Caco-2 (cell line): ENCODE measurements around the gene FNDC3A. TPM values are rescaled to one million over a fixed set of nuclear protein-coding genes. Genes with fewer than 3 reads are reported as not detected.

Experiments used
- BruUV-seq: library from RNA; stranded (reverse); fragments of 400-500 nt; replicated peaks from 2 replicates; lab custom pipeline; 2021; lab: Mats Ljungman, UMichigan
- CTCF ChIA-PET: fragments of 300-600 bp; sonication (Branson Sonifier 250); formaldehyde crosslinking; loops from one replicate; lab custom pipeline; 2022; ENCODE audit warnings: antibody characterized with exemption; lab: Charles Lee
- POLR2A ChIA-PET: fragments of 300-600 bp; sonication (Branson Sonifier 250); formaldehyde crosslinking; loops from one replicate; lab custom pipeline; 2022; ENCODE audit warnings: antibody characterized with exemption; lab: Charles Lee
- DNase-seq, 2 experiments: peaks; one replicate each; pipeline versions ENCODE4 v3.0.0 to v3.0.0-alpha.2; 2020 to 2022
- H3K27me3 ChIP-seq: replicated peaks from 2 replicates; pipeline ENCODE4 v1.6.0; 2011; ENCODE audit warnings: low read length; ENCODE audit not compliant: control insufficient read depth, insufficient read depth
- H3K36me3 ChIP-seq: 2 replicates; pipeline ENCODE4 v1.5.1; 2011; ENCODE audit warnings: low read length; ENCODE audit not compliant: control insufficient read depth, insufficient read depth
- H3K4me1 ChIP-seq: fragments of 250-450 bp; sonication (Bioruptor Pico); 2 replicates; pipeline ENCODE4 v1.5.1; 2020; ENCODE audit warnings: mild to moderate bottlenecking
- H3K4me3 ChIP-seq: 2 replicates; pipeline ENCODE4 v1.5.1; 2011; ENCODE audit warnings: low read depth, mild to moderate bottlenecking, control low read depth, low read length
- H3K9me3 ChIP-seq: fragments of 250-450 bp; sonication (Bioruptor Pico); 2 replicates; pipeline ENCODE4 v1.5.1; 2020; ENCODE audit warnings: mild to moderate bottlenecking, moderate library complexity
- H3K27ac Mint-ChIP-seq: one replicate; pipeline ENCODE4 v1.8.0; 2022; ENCODE audit warnings: mixed read lengths; ENCODE audit not compliant: unreplicated experiment
- H3K27me3 Mint-ChIP-seq: one replicate; pipeline ENCODE4 v1.8.0; 2022; ENCODE audit warnings: mixed read lengths; ENCODE audit not compliant: insufficient read depth, unreplicated experiment
- H3K36me3 Mint-ChIP-seq: one replicate; pipeline ENCODE4 v1.8.0; 2022; ENCODE audit warnings: mild to moderate bottlenecking, mixed read lengths; ENCODE audit not compliant: insufficient read depth, unreplicated experiment
- H3K4me1 Mint-ChIP-seq: one replicate; pipeline ENCODE4 v1.8.0; 2022; ENCODE audit warnings: low read depth, mixed read lengths; ENCODE audit not compliant: unreplicated experiment
- H3K4me3 Mint-ChIP-seq: one replicate; pipeline ENCODE4 v1.8.0; 2022; ENCODE audit warnings: mild to moderate bottlenecking, moderate library complexity, mixed read lengths; ENCODE audit not compliant: unreplicated experiment
- H3K9me3 Mint-ChIP-seq: one replicate; pipeline ENCODE4 v1.8.0; 2022; ENCODE audit warnings: mixed read lengths; ENCODE audit not compliant: unreplicated experiment
- intact Hi-C: fragments of 100-400 bp; cut with micrococcal nuclease; formaldehyde crosslinking; loops from one replicate; pipeline ENCODE4 v1.10.0; 2022; ENCODE audit not compliant: unreplicated experiment
- total RNA-seq: library from RNA; stranded (reverse); gene quantifications from 2 replicates; pipeline ENCODE4 v1.2.3, GENCODE V29; 2022
- TF ChIP-seq, protein P1 (sequence below), 2 experiments: fragments of 200-600 bp in 1 of 2; IDR thresholded peaks; 1 replicate in 1 of 2; 2 replicates in 1 of 2; pipeline versions ENCODE4 v1.5.1 to v1.8.0; 2011 to 2022; ENCODE audit warnings: antibody characterized with exemption in 1 of 2, control low read depth in 1 of 2, inconsistent platforms in 1 of 2, low read depth in 1 of 2, low read length in 1 of 2, mild to moderate bottlenecking in 1 of 2, moderate library complexity in 1 of 2; ENCODE audit not compliant: insufficient read depth in 1 of 2, severe bottlenecking in 1 of 2, unreplicated experiment in 1 of 2

The FNDC3A gene
- total RNA-seq, 1 experiment from 2014 or later: 32.5 TPM

DNA sequence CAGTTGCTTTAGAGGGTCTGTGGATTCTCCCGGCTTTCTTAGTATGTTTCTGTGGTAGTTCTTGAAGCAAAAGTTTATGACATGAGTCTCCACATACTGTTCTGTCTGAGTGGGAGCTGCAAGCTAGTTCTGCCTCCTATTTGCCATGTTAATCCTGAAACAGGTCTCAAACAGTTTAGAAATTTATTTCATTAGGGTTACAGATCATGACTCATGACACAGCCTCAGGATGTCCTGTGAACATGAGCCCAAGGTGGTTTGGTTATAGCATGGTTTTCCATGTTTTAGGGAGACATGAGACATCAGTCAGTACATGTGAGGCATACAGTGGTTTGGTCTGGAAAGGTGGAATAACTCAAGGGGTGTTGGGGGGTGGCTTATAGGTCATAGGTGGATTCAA lies 77.5 kb downstream of the FNDC3A start:
- Histone ChIP-seq H3K4me3 (no peak overlapping the region), H3K27me3 (no peaks in the 10 kb centered on the region), H3K4me1 (no peaks in the 10 kb centered on the region), H3K36me3 (no peaks in the 10 kb centered on the region), H3K9me3 (no peaks in the 10 kb centered on the region)
- intact Hi-C loops: no loop called here
- no peak overlapping the region for H3K4me3 Mint-ChIP-seq
- BruUV-seq: no TSS peak
- no peak overlapping the region for H3K27ac Mint-ChIP-seq
- TF ChIP-seq, protein P1, sequence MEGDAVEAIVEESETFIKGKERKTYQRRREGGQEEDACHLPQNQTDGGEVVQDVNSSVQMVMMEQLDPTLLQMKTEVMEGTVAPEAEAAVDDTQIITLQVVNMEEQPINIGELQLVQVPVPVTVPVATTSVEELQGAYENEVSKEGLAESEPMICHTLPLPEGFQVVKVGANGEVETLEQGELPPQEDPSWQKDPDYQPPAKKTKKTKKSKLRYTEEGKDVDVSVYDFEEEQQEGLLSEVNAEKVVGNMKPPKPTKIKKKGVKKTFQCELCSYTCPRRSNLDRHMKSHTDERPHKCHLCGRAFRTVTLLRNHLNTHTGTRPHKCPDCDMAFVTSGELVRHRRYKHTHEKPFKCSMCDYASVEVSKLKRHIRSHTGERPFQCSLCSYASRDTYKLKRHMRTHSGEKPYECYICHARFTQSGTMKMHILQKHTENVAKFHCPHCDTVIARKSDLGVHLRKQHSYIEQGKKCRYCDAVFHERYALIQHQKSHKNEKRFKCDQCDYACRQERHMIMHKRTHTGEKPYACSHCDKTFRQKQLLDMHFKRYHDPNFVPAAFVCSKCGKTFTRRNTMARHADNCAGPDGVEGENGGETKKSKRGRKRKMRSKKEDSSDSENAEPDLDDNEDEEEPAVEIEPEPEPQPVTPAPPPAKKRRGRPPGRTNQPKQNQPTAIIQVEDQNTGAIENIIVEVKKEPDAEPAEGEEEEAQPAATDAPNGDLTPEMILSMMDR (IDR thresholded peaks at IDR 0.05; ENCODE audit: insufficient read depth in 1 of 2, low read depth in 1 of 2, low read length in 1 of 2, severe bottlenecking in 1 of 2, unreplicated experiment in 1 of 2): no peak
- POLR2A ChIA-PET: no interaction called here
- H3K9me3 Mint-ChIP-seq: peaks cover 6% of the 10 kb centered on the region
- H3K27me3 Mint-ChIP-seq: no peaks in the 10 kb centered on the region
- DNase-seq: no peak
- CTCF ChIA-PET: no interaction called here
- H3K36me3 Mint-ChIP-seq: no peaks in the 10 kb centered on the region
- no peaks in the 10 kb centered on the region for H3K4me1 Mint-ChIP-seq

DNA sequence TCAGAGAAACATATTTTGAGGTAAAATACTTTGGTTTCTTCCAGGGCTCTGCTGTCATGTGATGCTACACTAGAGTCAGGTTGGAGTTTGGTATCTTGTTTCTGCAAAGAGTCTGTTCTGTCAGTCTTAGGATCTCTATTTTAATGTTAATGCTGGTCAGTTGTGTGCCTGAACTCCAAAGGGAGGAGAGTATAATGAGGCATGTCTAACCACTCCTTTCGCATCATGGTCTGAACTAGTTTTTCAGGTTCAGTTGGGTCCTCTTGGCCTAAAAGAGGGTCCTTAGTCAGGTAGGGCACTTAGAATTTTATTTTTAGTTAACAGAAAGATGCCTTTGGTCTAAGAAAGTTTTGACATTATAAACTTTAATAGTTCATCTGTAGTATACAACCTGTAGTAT lies 78.2 kb downstream of the FNDC3A start:
- intact Hi-C loops: no loop called here
- H3K9me3 ChIP-seq: no peaks in the 10 kb centered on the region
- H3K4me1 ChIP-seq: no peaks in the 10 kb centered on the region
- Mint-ChIP-seq H3K4me1 (no peaks in the 10 kb centered on the region), H3K27me3 (no peaks in the 10 kb centered on the region), H3K27ac (no peak overlapping the region), H3K4me3 (no peak overlapping the region), H3K36me3 (no peaks in the 10 kb centered on the region), H3K9me3 (no peaks in the 10 kb centered on the region)
- TF ChIP-seq, protein P1 (IDR thresholded peaks at IDR 0.05; ENCODE audit: insufficient read depth in 1 of 2, low read depth in 1 of 2, low read length in 1 of 2, severe bottlenecking in 1 of 2, unreplicated experiment in 1 of 2): no peak
- H3K4me3 ChIP-seq: no peak overlapping the region
- DNase-seq: no peak
- H3K27me3 ChIP-seq: no peaks in the 10 kb centered on the region
- BruUV-seq: no TSS peak
- no peaks in the 10 kb centered on the region for H3K36me3 ChIP-seq
- CTCF ChIA-PET: no interaction called here
- POLR2A ChIA-PET: no interaction called here

DNA sequence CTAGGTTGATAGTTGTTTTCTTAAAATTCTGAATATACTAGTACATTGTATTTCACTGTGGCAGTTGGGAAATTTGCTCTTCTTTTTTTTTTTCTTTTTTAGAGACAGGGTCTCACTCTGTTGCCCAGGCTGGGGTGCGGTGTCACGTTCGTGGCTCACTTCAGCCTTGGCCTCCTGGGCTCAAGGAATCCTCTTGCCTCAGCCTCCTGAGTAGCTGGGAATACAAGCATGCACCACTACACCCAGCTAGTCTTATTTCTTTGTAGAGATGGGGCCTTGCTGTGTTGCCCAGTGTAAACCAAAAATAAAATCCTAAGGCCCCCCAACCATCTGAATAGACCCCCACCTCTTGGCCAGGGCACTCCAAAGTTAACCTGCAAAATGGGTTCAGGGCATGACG lies 79.3 kb downstream of the FNDC3A start:
- TF ChIP-seq, protein P1 (IDR thresholded peaks at IDR 0.05; ENCODE audit: insufficient read depth in 1 of 2, low read depth in 1 of 2, low read length in 1 of 2, severe bottlenecking in 1 of 2, unreplicated experiment in 1 of 2): no peak
- no peaks in the 10 kb centered on the region for H3K9me3 Mint-ChIP-seq
- no peaks in the 10 kb centered on the region for H3K4me1 Mint-ChIP-seq
- H3K27me3 Mint-ChIP-seq: no peaks in the 10 kb centered on the region
- H3K4me1 ChIP-seq: no peaks in the 10 kb centered on the region
- no peak for DNase-seq
- no peaks in the 10 kb centered on the region for H3K27me3 ChIP-seq
- no peaks in the 10 kb centered on the region for H3K36me3 Mint-ChIP-seq
- ChIA-PET CTCF (no interaction called here), POLR2A (no interaction called here)
- H3K36me3 ChIP-seq: no peaks in the 10 kb centered on the region
- no TSS peak for BruUV-seq
- no peak overlapping the region for H3K27ac Mint-ChIP-seq
- intact Hi-C loops: no loop called here
- H3K9me3 ChIP-seq: no peaks in the 10 kb centered on the region
- H3K4me3 ChIP-seq: no peak overlapping the region
- no peak overlapping the region for H3K4me3 Mint-ChIP-seq
